Measurements from ENCODE around the gene EPN2.

Gene EPN2

GRCh38 chr17:19361326-19361725 is 124.2 kb downstream of the EPN2 start:
- peaks cover 22% of the 10 kb centered on the region for H3K4me1 Mint-ChIP-seq
- ATAC-seq, result no peak
- H3K9me3 Mint-ChIP-seq, result no peaks in the 10 kb centered on the region
- peaks cover 56% of the 10 kb centered on the region for H3K27me3 Mint-ChIP-seq
- no peak overlapping the region for H3K27ac Mint-ChIP-seq
- no peak for DNase-seq
- peak overlapping the region; percentile 33 to 60 for H3K4me3 Mint-ChIP-seq

DNA sequence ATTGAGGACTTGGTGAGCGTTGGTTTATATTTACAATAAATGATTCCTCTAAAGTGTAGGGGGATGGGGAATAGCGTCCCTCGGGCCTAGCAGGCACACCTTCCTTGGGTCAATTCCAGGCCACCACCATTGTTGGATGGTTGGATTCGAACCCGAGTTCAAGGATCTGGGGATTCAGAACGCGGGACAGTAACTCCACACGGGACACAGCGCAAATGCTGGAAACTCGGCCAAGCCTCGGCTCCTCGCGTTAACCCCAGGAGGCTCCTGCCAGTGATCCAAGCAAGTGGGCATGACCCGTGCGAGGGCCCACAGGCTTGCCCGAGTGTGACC is 124.7 kb downstream of the EPN2 start:
- no peak for DNase-seq
- Mint-ChIP-seq H3K27me3 (peaks cover 51% of the 10 kb centered on the region), H3K9me3 (no peaks in the 10 kb centered on the region), H3K27ac (no peak overlapping the region), H3K4me3 (peak overlapping the region; percentile 78 to 83), H3K4me1 (peaks cover 22% of the 10 kb centered on the region)
- no peak for ATAC-seq

DNA sequence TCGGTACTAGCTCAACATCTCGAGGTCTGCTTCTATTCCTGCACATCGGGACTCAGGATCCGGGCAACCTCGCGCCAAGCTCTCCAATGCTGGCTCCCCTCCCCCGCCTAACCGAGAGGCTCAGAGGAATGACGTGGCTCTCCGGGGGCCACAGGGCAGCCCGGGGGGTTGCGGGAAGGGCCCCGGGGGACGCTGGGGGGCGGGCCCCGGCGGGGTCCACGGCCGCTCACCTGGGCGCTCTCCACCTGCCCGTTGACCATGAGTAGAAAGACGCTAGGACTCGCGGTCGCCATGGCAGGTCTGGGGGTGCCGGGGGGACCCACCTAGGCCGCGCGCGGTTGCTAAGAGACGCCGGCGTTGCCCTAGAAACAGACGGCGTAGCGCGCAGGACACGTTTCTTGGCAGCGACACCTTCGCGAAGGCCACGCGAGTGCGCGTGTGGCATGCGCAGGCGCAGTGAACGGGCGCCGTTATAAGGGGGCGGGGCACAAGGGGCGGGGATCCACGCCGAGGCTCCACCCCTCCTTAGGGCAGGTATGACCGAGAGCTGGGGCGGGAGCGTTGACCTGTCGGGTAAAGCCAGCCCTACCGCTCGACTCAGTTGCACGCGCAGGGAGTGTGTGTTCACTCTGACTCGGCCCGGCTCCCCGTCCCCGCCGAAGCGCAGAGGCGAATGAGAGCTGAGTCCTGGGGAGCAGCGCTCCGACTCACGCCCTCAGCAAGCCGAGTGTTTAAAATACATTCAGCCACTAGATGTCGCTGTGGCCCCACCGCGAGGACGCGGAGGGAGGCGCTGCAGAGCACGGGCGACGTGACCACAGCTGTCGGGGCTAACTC is 125.3 kb downstream of the EPN2 start, which contains the start of gene B9D1:
TSS of gene B9D1 (minus strand) at position 447 of the 837 bp plus-strand sequence. CDS start at position 293, 154 bp downstream.
- H3K27ac Mint-ChIP-seq, result peak within 1 kb of the TSS in 1 of 2 donors; percentile 27

DNA sequence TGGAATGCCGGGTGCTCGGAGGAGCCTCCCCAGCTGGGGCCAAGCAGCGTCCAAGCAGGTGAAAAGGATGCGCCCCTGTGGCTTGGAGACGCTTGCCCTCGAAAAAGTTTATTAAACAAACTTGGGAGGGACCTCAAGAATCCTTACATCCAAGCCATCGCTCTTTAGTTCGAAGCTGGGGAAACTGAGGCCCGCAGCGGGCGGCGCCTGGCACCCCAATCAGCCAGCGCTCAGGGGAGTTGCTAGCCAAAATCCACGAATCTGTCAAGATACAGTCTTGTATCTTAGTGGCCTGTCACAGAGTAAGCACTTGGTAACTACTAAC is 125.9 kb downstream of the EPN2 start:
- DNase-seq (no peak), ATAC-seq (no peak)
- peaks cover 22% of the 10 kb centered on the region for H3K4me1 Mint-ChIP-seq
- no peak overlapping the region for H3K27ac Mint-ChIP-seq
- peak overlapping the region in 1 of 2 donors; percentile 83 for H3K4me3 Mint-ChIP-seq
- H3K9me3 Mint-ChIP-seq, result no peaks in the 10 kb centered on the region
- peaks cover 44% of the 10 kb centered on the region for H3K27me3 Mint-ChIP-seq

More for the DNA sequence above, 125.3 kb downstream of the EPN2 start, which contains the start of gene B9D1:
- DNase-seq, result peak; percentile 88 to 90
- Mint-ChIP-seq H3K4me3 (peak within 1 kb of the TSS; percentile 78 to 83), H3K4me1 (peaks cover 22% of the 10 kb centered on the region), H3K27me3 (peaks cover 45% of the 10 kb centered on the region), H3K9me3 (no peaks in the 10 kb centered on the region)
- peak; percentile 87 for ATAC-seq

- no peak overlapping the region for H3K4me3 Mint-ChIP-seq
- ATAC-seq (no peak), DNase-seq (no peak)
- peaks cover 44% of the 10 kb centered on the region for H3K27me3 Mint-ChIP-seq
- no peaks in the 10 kb centered on the region for H3K9me3 Mint-ChIP-seq
- no peak overlapping the region for H3K27ac Mint-ChIP-seq
- peaks cover 22% of the 10 kb centered on the region for H3K4me1 Mint-ChIP-seq
These were observed 126.4 kb downstream of the EPN2 start for GRCh38 chr17:19363460-19364035.

DNA sequence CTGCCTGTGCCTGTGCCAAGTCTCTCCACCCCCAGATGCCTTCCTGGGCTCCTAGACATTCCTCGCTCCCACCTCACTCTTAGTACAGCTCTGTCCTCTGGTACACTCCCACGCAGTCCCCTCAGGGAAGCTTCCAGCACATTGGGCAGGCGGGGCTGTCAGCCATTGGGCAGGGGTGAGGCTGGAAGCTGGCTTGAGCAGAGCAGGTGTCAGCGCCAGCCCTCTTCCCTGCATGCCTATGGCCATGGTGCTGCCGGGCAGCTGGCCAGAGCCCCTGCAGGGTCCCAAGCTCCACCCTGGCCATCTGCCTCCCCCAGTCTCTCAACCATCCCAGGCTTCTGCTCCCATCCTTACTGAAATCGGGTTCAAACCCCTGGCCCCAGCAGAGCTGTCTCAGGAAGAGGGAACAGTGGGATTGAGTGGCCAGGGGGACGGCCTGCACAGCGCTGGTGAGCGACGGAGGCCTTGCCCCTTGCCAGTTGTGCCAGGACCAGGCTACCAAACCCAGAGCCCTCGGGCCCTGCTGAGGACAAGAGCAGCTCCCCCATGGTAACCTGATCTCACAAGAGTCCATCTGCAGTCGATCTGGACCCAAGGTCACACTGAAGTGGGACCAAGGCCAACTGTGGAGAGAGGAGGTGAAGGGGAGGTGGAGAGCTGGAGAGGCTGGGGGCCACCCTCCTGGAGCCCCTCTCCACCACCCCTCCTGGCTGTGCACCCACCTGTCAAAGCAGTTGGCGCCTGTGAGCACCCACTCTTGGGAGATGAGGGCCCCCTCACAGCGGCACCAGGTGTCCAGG is 127.7 kb downstream of the EPN2 start:
- H3K27ac Mint-ChIP-seq, result no peak overlapping the region

GRCh38 chr17:19365499-19365817 is 128.3 kb downstream of the EPN2 start:
- Mint-ChIP-seq H3K4me1 (peaks cover 31% of the 10 kb centered on the region), H3K27me3 (peaks cover 29% of the 10 kb centered on the region), H3K9me3 (no peaks in the 10 kb centered on the region), H3K27ac (no peak overlapping the region), H3K4me3 (no peak overlapping the region)
- ATAC-seq, result no peak
- no peak for DNase-seq

More for the DNA sequence above, 127.7 kb downstream of the EPN2 start:
- ATAC-seq (no peak), DNase-seq (no peak)
- Mint-ChIP-seq H3K27me3 (peaks cover 34% of the 10 kb centered on the region), H3K4me1 (peaks cover 26% of the 10 kb centered on the region), H3K4me3 (no peak overlapping the region), H3K9me3 (no peaks in the 10 kb centered on the region)

- Mint-ChIP-seq H3K27me3 (peaks cover 25% of the 10 kb centered on the region), H3K9me3 (no peaks in the 10 kb centered on the region), H3K4me3 (no peak overlapping the region), H3K27ac (no peak overlapping the region), H3K4me1 (peaks cover 37% of the 10 kb centered on the region)
- DNase-seq, result no peak
- ATAC-seq, result no peak
These were observed 128.9 kb downstream of the EPN2 start for GRCh38 chr17:19365833-19366636.

DNA sequence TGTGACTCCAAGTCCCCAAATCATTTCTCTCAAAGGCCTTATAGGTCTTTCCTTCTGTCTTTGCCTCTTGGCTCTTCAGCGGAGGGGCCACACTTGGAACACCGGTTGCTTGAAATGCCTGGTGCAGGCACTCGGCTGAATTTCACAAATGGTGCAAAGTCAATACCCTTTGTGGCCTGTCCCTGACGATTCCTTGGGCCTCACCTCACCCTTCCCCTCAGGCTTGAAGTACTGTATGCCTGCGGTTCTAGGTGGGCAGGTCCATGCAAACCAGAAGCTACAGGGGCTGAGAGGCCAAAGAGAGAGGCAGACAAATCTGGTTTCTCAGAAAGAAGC is 129.4 kb downstream of the EPN2 start:
- Mint-ChIP-seq H3K9me3 (no peaks in the 10 kb centered on the region), H3K27me3 (peaks cover 19% of the 10 kb centered on the region), H3K4me1 (peaks cover 35% of the 10 kb centered on the region), H3K4me3 (no peak overlapping the region), H3K27ac (no peak overlapping the region)
- ATAC-seq (no peak), DNase-seq (no peak)

GRCh38 chr17:19368229-19368628 is 131.1 kb downstream of the EPN2 start:
- peaks cover 17% of the 10 kb centered on the region for H3K27me3 Mint-ChIP-seq
- H3K4me3 Mint-ChIP-seq, result no peak overlapping the region
- no peak for ATAC-seq
- H3K27ac Mint-ChIP-seq, result no peak overlapping the region
- DNase-seq, result no peak
- H3K4me1 Mint-ChIP-seq, result peaks cover 34% of the 10 kb centered on the region
- H3K9me3 Mint-ChIP-seq, result no peaks in the 10 kb centered on the region

DNA sequence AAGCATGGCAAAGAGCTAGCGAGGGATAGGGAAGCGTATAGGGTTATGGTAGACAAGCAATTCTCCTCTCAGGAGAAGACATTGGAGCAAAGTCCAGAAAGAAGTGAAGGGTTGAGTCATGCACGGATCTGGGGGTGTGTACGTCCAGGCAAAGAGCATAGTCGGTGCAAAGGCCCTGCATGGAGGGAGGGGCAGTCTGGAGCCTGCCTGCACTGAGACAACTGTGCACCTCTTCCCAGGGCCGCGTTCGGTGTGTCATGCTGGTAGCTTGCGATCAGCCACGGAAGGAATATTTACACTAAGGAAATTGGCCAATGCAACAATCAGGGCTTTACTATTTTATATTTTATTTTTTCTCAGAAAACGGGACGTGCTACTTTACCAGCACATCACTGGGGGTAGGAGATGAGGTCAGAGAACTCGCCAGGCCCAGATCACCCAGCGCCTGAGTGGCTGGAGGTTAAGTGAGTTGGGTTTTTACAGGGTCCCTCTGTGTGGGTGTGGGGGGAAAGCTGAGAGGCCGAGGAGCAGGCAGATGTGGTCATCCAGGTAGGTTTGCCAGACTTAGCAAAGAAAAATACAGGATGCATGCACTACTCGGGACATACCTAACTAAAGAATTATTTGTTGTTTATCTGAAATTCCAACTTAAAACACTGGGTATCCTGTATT is 132.1 kb downstream of the EPN2 start:
- H3K27me3 Mint-ChIP-seq, result peaks cover 8% of the 10 kb centered on the region
- no peak for DNase-seq
- H3K4me1 Mint-ChIP-seq, result peaks cover 30% of the 10 kb centered on the region
- no peak overlapping the region for H3K27ac Mint-ChIP-seq
- H3K9me3 Mint-ChIP-seq, result no peaks in the 10 kb centered on the region
- no peak for ATAC-seq
- no peak overlapping the region for H3K4me3 Mint-ChIP-seq

GRCh38 chr17:19369846-19370492 is 132.8 kb downstream of the EPN2 start:
- Mint-ChIP-seq H3K9me3 (no peaks in the 10 kb centered on the region), H3K27ac (peak overlapping the region in 1 of 2 donors; percentile 9), H3K4me3 (peak overlapping the region; percentile 33 to 34), H3K4me1 (peaks cover 30% of the 10 kb centered on the region), H3K27me3 (peaks cover under 1% of the 10 kb centered on the region)
- ATAC-seq (peak; percentile 60), DNase-seq (no peak)

GRCh38 chr17:19370493-19370960 is 133.4 kb downstream of the EPN2 start:
- ATAC-seq (peak; percentile 65), DNase-seq (no peak)
- H3K4me1 Mint-ChIP-seq, result peaks cover 30% of the 10 kb centered on the region
- H3K4me3 Mint-ChIP-seq, result peak overlapping the region in 1 of 2 donors; percentile 34
- peak overlapping the region in 1 of 2 donors; percentile 9 for H3K27ac Mint-ChIP-seq
- H3K27me3 Mint-ChIP-seq, result no peaks in the 10 kb centered on the region
- H3K9me3 Mint-ChIP-seq, result no peaks in the 10 kb centered on the region

GRCh38 chr17:19371259-19372010 is 134.3 kb downstream of the EPN2 start:
- H3K4me1 Mint-ChIP-seq, result peaks cover 35% of the 10 kb centered on the region
- no peak overlapping the region for H3K4me3 Mint-ChIP-seq
- no peaks in the 10 kb centered on the region for H3K9me3 Mint-ChIP-seq
- no peak overlapping the region for H3K27ac Mint-ChIP-seq
- no peaks in the 10 kb centered on the region for H3K27me3 Mint-ChIP-seq
- no peak for DNase-seq
- ATAC-seq, result no peak
